ENCODE data around the gene SUSD1. TPM values are rescaled to one million over a fixed set of nuclear protein-coding genes. Genes with fewer than 3 reads are reported as not detected.
"Not testable (repeated sequence)": the region's sequence is repeated elsewhere in the genome, so short reads cannot be mapped to it uniquely, and the experiment has no call there.

SUSD1 gene
- polyA plus RNA-seq, 1 donor from 2014 or later, result 2.0 TPM

DNA sequence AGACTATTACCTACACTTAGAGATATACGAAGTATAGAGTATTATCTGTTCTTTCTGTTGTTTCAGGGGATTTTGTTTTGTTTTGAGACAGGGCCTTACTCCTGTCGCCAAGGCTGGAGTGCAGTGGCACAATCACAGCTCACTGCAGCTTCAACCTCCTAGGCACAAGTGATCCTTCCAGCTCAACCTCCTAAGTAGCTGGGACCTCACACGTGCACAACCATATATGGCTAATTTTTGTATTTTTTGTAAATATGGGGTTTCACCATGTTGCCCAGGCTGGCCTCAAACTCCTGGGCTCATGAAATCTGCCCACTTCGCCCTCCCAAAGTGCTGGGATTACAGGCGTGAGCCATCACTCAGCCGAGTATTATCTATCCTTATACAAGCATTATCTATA lies 45.9 kb downstream of the SUSD1 start:
- Histone ChIP-seq H3K36me3 (ENCODE audit: insufficient read depth, low read length) (no peaks in the 10 kb centered on the region), H3K79me2 (replicated peaks; ENCODE audit: insufficient read depth, low read length) (no peaks in the 10 kb centered on the region), H3K27ac (ENCODE audit: low read length) (no peak overlapping the region), H3K27me3 (ENCODE audit: insufficient read depth, low read depth, low read length) (no peaks in the 10 kb centered on the region), H3K4me2 (ENCODE audit: low read length) (no peak overlapping the region), H4K20me1 (ENCODE audit: insufficient read depth) (no peaks in the 10 kb centered on the region), H3K4me3 (ENCODE audit: low read length) (no peak overlapping the region), H2AFZ (ENCODE audit: low read depth, low read length) (no peak overlapping the region), H3K9me2 (ENCODE audit: insufficient read depth, low read length) (no peaks in the 10 kb centered on the region), H3K9ac (ENCODE audit: low read length) (no peak overlapping the region), H3K9me3 (ENCODE audit: low read length) (no peaks in the 10 kb centered on the region), H3F3A (ENCODE audit: insufficient read depth, low read length, poor library complexity, severe bottlenecking) (no peaks in the 10 kb centered on the region)
- no peak for TF ChIP-seq EP300 (conservative IDR thresholded peaks at IDR 0.05; ENCODE audit: poor library complexity, severe bottlenecking)

DNA sequence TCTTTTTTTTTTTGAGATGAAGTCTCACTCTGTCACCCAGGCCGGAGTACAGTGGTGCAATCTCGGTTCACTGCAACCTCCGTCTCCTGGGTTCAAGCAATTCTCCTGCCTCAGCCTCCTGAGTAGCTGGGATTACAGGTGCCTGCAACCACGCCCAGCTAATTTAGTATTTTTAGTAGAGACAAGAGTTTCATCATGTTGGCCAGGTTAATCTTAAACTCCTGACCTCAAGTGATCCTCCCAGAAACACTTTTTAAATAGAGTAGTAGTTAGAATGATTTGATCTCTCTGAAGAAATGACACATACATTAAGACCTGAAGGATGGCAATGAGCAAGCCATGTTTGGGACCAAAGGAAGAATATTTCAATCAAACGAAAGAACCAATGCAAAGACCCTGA lies 46.7 kb downstream of the SUSD1 start:
- H3K9ac ChIP-seq (ENCODE audit: low read length); H3K4me3 ChIP-seq (ENCODE audit: low read length): not testable (repeated sequence)

DNA sequence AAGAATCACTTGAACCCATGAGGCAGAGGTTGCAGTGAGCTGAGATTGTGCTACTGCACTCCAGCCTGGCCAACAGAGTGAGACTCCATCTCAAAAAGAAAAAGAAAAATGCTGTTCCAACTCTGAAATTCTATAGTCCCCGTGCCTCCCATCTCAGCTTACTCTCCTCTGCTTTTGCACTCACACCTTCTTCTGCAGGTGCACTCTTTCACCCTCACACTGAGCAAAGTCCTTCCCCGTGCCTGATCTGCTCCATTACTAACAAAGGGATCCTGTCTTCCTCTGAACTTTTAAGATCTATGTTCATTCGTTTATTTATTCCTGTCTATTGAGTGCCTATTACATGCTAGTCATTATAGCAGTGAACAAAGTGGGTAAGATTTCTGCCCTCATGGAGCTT lies 47.8 kb downstream of the SUSD1 start:
- no peaks in the 10 kb centered on the region for H3K9me3 ChIP-seq (ENCODE audit: low read length)
- H3K79me2 ChIP-seq (replicated peaks; ENCODE audit: insufficient read depth, low read length), result no peaks in the 10 kb centered on the region
- no peak overlapping the region for H3K27ac ChIP-seq (ENCODE audit: low read length)
- H4K20me1 ChIP-seq (ENCODE audit: insufficient read depth), result no peaks in the 10 kb centered on the region
- TF ChIP-seq SMC3 (conservative IDR thresholded peaks at IDR 0.05; ENCODE audit: poor library complexity) (no peak), EZH2 (IDR thresholded peaks at IDR 0.05; ENCODE audit: borderline replicate concordance, insufficient read depth, low read length, poor library complexity, severe bottlenecking) (no peak), POLR2AphosphoS5 (IDR thresholded peaks at IDR 0.05) (no peak), EP300 (conservative IDR thresholded peaks at IDR 0.05; ENCODE audit: poor library complexity, severe bottlenecking) (no peak), TAF1 (IDR thresholded peaks at IDR 0.05; ENCODE audit: low read depth) (no peak), RAD21 (conservative IDR thresholded peaks at IDR 0.05) (no peak), MXI1 (conservative IDR thresholded peaks at IDR 0.05; ENCODE audit: poor library complexity, severe bottlenecking) (no peak)
- TF ChIP-seq, protein P1, sequence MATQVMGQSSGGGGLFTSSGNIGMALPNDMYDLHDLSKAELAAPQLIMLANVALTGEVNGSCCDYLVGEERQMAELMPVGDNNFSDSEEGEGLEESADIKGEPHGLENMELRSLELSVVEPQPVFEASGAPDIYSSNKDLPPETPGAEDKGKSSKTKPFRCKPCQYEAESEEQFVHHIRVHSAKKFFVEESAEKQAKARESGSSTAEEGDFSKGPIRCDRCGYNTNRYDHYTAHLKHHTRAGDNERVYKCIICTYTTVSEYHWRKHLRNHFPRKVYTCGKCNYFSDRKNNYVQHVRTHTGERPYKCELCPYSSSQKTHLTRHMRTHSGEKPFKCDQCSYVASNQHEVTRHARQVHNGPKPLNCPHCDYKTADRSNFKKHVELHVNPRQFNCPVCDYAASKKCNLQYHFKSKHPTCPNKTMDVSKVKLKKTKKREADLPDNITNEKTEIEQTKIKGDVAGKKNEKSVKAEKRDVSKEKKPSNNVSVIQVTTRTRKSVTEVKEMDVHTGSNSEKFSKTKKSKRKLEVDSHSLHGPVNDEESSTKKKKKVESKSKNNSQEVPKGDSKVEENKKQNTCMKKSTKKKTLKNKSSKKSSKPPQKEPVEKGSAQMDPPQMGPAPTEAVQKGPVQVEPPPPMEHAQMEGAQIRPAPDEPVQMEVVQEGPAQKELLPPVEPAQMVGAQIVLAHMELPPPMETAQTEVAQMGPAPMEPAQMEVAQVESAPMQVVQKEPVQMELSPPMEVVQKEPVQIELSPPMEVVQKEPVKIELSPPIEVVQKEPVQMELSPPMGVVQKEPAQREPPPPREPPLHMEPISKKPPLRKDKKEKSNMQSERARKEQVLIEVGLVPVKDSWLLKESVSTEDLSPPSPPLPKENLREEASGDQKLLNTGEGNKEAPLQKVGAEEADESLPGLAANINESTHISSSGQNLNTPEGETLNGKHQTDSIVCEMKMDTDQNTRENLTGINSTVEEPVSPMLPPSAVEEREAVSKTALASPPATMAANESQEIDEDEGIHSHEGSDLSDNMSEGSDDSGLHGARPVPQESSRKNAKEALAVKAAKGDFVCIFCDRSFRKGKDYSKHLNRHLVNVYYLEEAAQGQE (IDR thresholded peaks at IDR 0.05; ENCODE audit: borderline replicate concordance), result no peak
- TF ChIP-seq, protein P2, sequence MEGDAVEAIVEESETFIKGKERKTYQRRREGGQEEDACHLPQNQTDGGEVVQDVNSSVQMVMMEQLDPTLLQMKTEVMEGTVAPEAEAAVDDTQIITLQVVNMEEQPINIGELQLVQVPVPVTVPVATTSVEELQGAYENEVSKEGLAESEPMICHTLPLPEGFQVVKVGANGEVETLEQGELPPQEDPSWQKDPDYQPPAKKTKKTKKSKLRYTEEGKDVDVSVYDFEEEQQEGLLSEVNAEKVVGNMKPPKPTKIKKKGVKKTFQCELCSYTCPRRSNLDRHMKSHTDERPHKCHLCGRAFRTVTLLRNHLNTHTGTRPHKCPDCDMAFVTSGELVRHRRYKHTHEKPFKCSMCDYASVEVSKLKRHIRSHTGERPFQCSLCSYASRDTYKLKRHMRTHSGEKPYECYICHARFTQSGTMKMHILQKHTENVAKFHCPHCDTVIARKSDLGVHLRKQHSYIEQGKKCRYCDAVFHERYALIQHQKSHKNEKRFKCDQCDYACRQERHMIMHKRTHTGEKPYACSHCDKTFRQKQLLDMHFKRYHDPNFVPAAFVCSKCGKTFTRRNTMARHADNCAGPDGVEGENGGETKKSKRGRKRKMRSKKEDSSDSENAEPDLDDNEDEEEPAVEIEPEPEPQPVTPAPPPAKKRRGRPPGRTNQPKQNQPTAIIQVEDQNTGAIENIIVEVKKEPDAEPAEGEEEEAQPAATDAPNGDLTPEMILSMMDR (IDR thresholded peaks at IDR 0.05; ENCODE audit: poor library complexity, severe bottlenecking), result no peak
- H3K36me3 ChIP-seq (ENCODE audit: insufficient read depth, low read length), result no peaks in the 10 kb centered on the region
- H3K4me3 ChIP-seq (ENCODE audit: low read length), result no peak overlapping the region
- no peak overlapping the region for H2AFZ ChIP-seq (ENCODE audit: low read depth, low read length)
- no peaks in the 10 kb centered on the region for H3F3A ChIP-seq (ENCODE audit: insufficient read depth, low read length, poor library complexity, severe bottlenecking)
- no peaks in the 10 kb centered on the region for H3K9me2 ChIP-seq (ENCODE audit: insufficient read depth, low read length)
- H3K4me2 ChIP-seq (ENCODE audit: low read length), result no peak overlapping the region
- H3K27me3 ChIP-seq (ENCODE audit: insufficient read depth, low read depth, low read length), result no peaks in the 10 kb centered on the region
- no peak overlapping the region for H3K9ac ChIP-seq (ENCODE audit: low read length)

More for the DNA sequence above, 46.7 kb downstream of the SUSD1 start:
- not testable (repeated sequence) for H2AFZ ChIP-seq (ENCODE audit: low read depth, low read length); H3K36me3 ChIP-seq (ENCODE audit: insufficient read depth, low read length); H3K27ac ChIP-seq (ENCODE audit: low read length); H3K79me2 ChIP-seq (replicated peaks; ENCODE audit: insufficient read depth, low read length); H3K9me3 ChIP-seq (ENCODE audit: low read length); H4K20me1 ChIP-seq (ENCODE audit: insufficient read depth); H3K9me2 ChIP-seq (ENCODE audit: insufficient read depth, low read length); H3K27me3 ChIP-seq (ENCODE audit: insufficient read depth, low read depth, low read length); H3K4me2 ChIP-seq (ENCODE audit: low read length); H3F3A ChIP-seq (ENCODE audit: insufficient read depth, low read length, poor library complexity, severe bottlenecking)

Measured in neural cell (in vitro differentiated cells).